ENCODE measurements around the gene BTLA.
"Not testable (repeated sequence)": the region's sequence is repeated elsewhere in the genome, so short reads cannot be mapped to it uniquely, and the experiment has no call there.

BTLA gene

DNA sequence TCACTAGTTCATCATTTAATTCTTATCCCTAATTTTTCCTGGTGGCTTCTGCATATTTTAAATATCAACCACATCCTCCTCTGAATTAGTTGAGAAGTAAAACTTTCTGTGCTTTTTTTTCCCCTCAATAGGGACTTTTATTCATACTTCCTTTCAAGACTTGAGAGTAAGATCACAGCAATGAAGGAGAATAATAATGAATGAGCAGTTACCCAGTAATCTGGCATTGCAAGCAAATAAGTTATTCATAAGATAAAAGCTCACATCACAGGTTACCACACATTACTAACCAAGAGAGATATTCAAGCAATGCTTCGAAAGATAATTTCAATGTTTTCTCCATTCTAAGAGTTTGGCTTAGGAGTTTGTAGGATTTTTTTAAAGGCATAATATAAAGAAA lies 50.3 kb downstream of the BTLA start:
- no peak for DNase-seq (ENCODE audit: low read depth in 2 of 2, low spot score in 1 of 2)

- no peak for DNase-seq (ENCODE audit: low read depth in 2 of 2, low spot score in 1 of 2)
Observed at GRCh38 chr3:112446343-112446742, 52.9 kb downstream of the BTLA start.

DNA sequence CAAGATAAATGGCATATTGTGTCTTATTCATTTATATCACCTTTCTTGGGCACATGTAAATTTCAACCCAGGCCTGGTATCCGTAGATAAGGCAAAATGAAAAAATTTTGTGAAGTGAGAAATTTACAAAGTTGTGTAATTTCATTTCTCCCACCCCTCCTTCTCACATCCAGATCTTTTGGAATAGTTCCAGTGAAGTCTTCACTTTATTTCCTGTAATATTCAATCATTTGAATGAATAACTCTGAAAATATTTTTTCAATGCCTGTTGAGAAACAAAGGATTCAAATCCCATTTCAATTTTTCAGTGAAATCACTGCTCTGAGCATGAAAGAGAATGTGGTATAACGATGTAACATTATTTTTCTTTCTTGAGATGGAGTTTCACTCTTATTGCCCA lies 53.4 kb downstream of the BTLA start:
- DNase-seq (ENCODE audit: low read depth in 2 of 2, low spot score in 1 of 2), result no peak

DNA sequence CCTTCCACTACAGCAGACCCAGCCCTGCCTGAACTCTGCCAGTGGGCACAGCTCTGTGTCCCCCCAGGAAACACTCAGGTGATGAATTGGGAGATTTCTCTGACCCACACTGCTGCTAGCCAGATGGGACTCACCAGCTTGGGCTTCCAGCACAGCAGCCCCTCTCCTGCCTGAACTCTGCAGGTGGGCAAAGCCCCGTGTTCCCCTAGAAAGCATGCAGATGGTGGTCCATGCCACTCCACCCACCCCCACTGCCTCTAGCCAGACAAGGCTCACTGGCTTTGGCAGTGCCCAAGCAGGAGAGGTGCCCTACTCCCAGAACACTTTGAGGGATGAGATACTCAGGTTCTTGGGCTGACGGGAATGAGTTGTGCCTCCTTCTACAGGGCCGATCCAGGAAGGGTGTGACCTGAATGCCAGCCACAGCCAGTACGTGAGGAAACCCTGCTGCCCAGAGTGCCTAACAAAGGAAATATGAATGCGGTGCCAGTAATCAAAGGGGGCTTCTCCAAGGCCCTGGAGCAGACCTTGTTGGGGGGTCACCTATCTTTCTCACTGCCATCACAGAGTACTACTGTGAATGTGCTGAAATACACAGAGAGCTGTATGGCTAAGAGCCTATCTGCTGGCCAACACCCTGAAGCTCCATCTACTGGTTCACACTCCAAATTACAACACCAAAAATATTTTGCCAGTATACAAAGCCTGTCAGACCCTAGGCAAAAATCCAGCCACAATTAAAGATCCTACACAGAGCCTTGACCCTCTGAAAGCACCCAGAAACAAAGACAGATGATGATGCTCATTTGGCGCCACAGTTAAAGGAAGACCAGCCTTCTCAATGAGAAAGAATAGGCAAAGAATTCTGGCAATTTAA lies 61.9 kb downstream of the BTLA start:
- no peak for DNase-seq (ENCODE audit: low read depth in 2 of 2, low spot score in 1 of 2)

DNA sequence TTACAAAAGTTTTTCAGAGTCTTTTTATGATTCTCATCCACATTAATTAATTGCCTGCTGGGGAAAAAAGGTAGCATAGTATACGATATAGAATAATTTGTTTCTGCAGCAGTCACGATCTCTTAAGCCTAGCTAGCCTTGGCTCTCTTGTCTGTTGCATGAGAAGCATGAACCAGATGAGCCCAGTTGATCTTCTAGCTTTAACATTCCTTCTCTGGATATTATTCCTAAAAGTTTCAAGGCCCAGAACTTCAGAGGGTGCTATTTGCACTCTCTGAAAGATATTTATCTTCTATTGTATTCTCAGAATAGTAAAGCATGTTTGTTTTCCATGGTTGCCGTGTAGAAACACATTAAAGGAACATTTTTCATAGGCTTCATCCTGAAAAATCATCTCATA lies 69.3 kb downstream of the BTLA start:
- DNase-seq (ENCODE audit: low read depth in 2 of 2, low spot score in 1 of 2), result no peak

GRCh38 chr3:112427123-112427522 lies 72.1 kb downstream of the BTLA start:
- no peak for DNase-seq (ENCODE audit: low read depth in 2 of 2, low spot score in 1 of 2)

DNA sequence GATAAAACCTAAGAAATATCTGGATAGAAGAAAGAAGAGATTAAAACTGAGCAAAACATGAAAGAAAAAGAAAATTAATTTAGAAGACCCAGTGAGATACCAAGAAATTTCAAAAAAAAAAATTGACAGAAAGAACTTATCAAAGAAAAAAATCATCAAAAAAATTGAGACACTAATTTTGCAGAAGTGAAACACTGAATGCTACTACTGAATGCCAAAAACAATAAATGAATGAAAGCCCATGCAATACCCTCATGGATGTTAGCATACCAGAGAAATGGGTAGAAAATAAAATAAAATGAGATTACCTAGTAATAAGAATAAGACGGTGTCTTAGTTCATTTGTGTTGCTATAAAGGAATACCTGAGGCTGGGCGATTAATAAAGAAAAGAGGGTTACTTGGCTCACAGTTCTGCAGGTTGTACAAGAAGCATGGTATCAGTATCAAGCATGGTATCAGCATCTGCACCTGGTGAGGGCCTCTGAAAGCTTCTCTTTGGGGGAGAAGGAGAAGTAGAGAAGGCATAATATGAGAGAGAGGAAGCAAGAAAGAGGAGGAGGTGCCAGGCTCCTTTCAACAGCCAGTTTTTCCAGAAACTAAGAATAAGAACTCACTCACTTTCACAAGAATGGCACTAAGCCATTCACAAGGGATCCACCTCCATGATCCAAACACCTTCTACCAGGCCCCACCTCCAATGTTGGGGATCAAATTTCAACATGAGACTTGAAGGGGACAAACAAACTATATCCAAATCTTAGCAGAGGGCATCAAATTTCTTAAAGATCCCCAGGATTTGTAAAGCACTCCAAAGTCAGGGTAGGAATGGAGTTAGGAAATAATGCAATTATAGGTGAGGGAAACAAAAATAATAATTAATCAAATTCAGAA lies 73.2 kb downstream of the BTLA start:
- DNase-seq (ENCODE audit: low read depth in 2 of 2, low spot score in 1 of 2), result no peak

DNA sequence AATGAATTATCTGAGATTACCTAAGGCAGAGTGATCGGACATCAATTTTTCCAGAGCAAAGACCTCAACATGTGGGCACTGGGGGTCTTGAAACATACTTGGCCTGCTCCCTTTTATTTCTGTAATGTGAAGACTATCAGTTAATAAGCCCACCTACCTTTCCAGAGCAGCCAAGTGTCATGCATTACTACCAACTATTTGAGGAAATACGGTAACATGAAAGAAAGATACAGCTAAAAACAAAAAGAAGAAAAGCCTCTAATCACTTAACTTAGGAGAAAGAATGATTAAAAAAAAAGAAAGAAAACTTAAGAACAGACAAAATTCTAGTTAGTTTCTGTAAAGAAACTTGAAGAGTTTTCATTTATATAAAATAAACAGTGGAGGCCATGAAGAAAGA lies 73.9 kb downstream of the BTLA start:
- DNase-seq (ENCODE audit: low read depth in 2 of 2, low spot score in 1 of 2), result no peak

- DNase-seq (ENCODE audit: low read depth in 2 of 2, low spot score in 1 of 2), result no peak
Observed at GRCh38 chr3:112424394-112424793, 74.9 kb downstream of the BTLA start.

DNA sequence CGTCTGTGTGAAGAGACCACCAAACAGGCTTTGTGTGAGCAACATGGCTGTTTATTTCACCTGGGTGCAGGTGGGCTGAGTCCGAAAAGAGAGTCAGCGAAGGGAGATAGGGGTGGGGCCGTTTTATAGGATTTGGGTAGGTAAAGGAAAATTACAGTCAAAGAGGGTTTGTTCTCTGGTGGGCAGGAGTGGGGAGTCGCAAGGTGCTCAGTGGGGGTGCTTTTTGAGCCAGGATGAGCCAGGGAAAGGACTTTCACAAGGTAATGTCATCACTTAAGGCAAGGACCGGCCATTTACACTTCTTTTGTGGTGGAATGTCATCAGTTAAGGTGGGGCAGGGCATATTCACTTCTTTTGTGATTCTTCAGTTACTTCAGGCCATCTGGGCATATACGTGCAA lies 76.4 kb downstream of the BTLA start:
- not testable (repeated sequence) for DNase-seq (ENCODE audit: low read depth in 2 of 2, low spot score in 1 of 2)

GRCh38 chr3:112418526-112418925 lies 80.7 kb downstream of the BTLA start:
- not testable (repeated sequence) for DNase-seq (ENCODE audit: low read depth in 2 of 2, low spot score in 1 of 2)

DNA sequence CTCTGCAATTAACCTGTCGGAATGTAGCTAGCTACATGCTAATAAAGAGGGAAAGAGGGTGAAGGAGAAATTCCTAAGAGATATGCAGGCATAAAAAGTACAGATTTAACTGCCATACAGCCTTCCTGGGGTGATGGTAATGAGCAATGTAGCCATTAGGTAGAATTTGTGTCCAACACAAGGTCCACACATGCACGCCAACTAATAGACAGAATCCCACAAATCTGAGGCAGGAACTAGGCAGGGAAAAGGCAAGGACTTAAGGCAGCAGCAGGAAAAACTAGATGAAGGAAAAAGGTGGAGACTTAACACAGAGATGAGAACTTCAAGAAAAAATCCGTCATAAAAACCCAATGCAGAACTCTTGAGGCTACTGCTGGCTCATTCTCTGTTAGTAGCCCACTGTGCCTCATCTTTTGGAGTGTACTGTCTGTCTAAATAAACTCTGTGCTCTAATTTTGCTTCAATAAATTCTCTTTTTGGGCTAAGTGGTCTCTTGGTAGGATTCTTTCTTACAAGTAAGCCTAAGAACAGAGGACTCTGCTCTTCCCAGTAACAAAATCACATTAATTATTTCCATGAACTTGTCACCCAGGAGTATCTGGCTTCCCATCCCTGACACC lies 81.5 kb downstream of the BTLA start:
- no peak for DNase-seq (ENCODE audit: low read depth in 2 of 2, low spot score in 1 of 2)

DNA sequence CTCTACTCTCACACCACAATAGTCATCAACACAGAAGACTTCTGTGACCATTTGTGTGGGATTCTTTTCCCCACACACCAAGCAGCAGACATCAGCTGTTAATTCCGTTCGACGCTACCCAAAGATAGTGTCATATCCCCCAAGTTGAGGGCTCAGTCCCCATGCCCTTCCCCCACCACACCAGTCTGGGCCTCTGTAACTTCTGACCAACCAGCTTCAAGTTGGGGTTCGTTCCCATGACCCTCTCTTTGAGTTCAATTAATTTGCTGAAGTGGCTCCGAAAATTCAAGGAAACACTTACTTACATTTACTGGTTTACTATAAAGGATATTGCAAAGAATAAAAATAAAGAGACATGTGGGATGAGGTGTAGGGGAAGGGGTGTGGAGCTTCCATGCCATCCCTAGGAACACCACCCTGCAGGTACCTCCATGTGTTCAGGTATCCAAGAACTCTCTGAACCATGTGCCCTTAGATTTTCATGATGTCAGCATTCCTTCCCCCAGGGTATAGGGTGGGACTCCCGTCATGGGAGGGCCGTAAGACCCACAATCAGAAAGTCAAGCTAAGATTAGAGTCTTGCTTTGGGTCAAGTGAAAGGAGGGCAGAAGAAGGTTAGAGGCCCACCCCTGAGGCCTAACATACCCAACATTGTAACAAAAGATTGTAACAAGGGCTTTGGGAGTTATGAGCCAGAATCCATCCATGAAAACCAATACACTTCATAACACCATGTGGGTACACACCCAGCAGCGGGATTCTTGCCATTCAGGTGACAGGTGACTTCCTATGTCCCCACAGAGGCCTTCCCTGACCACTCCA lies 82.7 kb downstream of the BTLA start:
- DNase-seq (ENCODE audit: low read depth in 2 of 2, low spot score in 1 of 2), result no peak

DNA sequence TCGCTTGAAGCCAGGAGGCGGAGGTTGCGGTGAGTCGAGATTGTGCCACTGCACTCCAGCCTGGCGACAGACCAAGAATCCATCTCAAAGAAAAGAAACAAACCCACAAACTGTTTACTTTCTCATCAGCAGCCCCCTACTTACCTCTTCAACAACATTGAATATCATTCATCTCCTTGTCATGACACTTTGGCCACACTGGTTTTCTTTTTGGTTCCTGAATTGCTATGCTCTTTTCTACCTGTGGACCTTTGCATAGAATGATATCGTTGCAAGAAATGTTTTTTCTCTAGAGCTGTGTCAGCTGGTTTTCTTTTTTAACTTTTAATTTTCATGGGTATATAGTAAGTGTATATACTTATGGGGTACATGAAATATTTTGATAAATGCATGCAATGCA lies 83.9 kb downstream of the BTLA start:
- no peak for DNase-seq (ENCODE audit: low read depth in 2 of 2, low spot score in 1 of 2)

All from stimulated activated CD8-positive, alpha-beta memory T cell treated with anti-CD3 and anti-CD28 coated beads, Interleukin-4, amount 100 ng/mL, for 4 hours (primary cell).